Measurements from ENCODE around the gene ZNF622. TPM values are rescaled to one million over a fixed set of nuclear protein-coding genes. Genes with fewer than 3 reads are reported as not detected.
A peak's percentile ranks its signal among the peaks of the same experiment; 100 is the strongest.
"Not testable (repeated sequence)": the region's sequence is repeated elsewhere in the genome, so short reads cannot be mapped to it uniquely, and the experiment has no call there.

ZNF622 gene
- total and polyA plus RNA-seq, 2 donors (not counting 3 experiments of a cell fraction or from before 2014, with no cell fraction given): 10.0 to 26.6 TPM

DNA sequence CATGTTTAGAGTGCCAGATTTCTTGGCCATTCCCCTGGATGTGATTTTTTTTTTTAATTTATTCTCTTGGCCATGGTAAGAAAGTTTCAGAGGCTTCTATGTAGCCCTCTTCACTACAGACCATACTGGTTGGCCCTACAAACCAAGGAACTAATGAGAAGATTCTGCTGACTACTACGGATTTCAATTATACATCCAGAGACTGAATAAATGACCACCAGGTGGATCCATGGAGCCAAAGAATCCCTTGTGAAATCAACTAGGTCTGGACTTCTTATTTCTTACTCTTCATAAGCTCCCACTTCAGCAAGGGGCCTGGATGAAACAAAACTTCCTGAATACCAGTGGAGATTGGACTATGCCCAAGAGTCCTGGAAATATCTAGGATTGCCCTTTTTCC is 27.6 kb downstream of the ZNF622 start:
- Histone ChIP-seq H3K27ac (ENCODE audit: insufficient read depth, low read depth, low read length) (no peak overlapping the region), H3K4me2 (ENCODE audit: insufficient read depth, low read length) (no peak overlapping the region), H4K20me1 (replicated peaks; ENCODE audit: control insufficient read depth, extremely low read depth, insufficient read depth, low read length) (no peaks in the 10 kb centered on the region), H3K4me1 (ENCODE audit: control insufficient read depth, extremely low read depth, insufficient read depth, low read length) (no peaks in the 10 kb centered on the region), H3K79me2 (ENCODE audit: control insufficient read depth, insufficient read depth, low read length) (no peaks in the 10 kb centered on the region), H3K27me3 (ENCODE audit: control insufficient read depth in 2 of 2, insufficient read depth in 2 of 2, low read length in 2 of 2) (peaks cover 0 to 7% of the 10 kb centered on the region in 2 experiments), H3K9me3 (replicated peaks; ENCODE audit: control insufficient read depth, insufficient read depth, low read length) (no peaks in the 10 kb centered on the region), H3K9ac (replicated peaks; ENCODE audit: extremely low read depth, insufficient read depth, low read length) (no peak overlapping the region), H3K36me3 (ENCODE audit: control insufficient read depth in 2 of 2, extremely low read depth in 1 of 2, insufficient read depth in 2 of 2, low read length in 2 of 2) (no peaks in the 10 kb centered on the region), H2AFZ (ENCODE audit: low read depth, low read length) (no peak overlapping the region), H3K4me3 (replicated peaks in 1 of 3; ENCODE audit: insufficient read depth in 1 of 3, low read depth in 1 of 3, low read length in 3 of 3) (no peak overlapping the region), H3K9me1 (replicated peaks; ENCODE audit: control insufficient read depth, extremely low read depth, insufficient read depth, low read length) (no peaks in the 10 kb centered on the region)
- no TSS peak for BruUV-seq (replicated peaks)
- CTCF ChIA-PET: interaction anchor here (0.6 to 2.0 kb wide), 10 partner anchors 9 to 1877 kb away, joined by 3 to 13 read pairs (median 4); no protein-coding TSS in a partner anchor
- intact Hi-C loops (cut with micrococcal nuclease) (no loop called here), dilution Hi-C loops (cut with MboI; ENCODE audit: extremely low pct_ligation_motif_present, low sequenced_read_pairs) (no loop called here)
- FAIRE-seq: no peak
- DNase-seq (ENCODE audit: low read depth, low spot score): peak; percentile 11
- TF ChIP-seq JUN (IDR thresholded peaks at IDR 0.05; ENCODE audit: borderline replicate concordance, insufficient read depth, insufficient read length, low read depth) (no peak), POLR2AphosphoS5 (IDR thresholded peaks at IDR 0.05; ENCODE audit: insufficient read depth, low read depth, low read length) (no peak), FOS (IDR thresholded peaks at IDR 0.05; ENCODE audit: borderline replicate concordance, insufficient read depth, low read length) (no peak), MYC (IDR thresholded peaks at IDR 0.05; ENCODE audit: low read depth, low read length) (no peak), EZH2 (IDR thresholded peaks at IDR 0.05; ENCODE audit: borderline replicate concordance, low read depth, low read length, severe bottlenecking) (no peak)
- POLR2A ChIA-PET: no interaction called here

GRCh38 chr5:16436065-16436682 is 29.4 kb downstream of the ZNF622 start:
- H3K79me2 ChIP-seq (ENCODE audit: control insufficient read depth, insufficient read depth, low read length); FAIRE-seq; DNase-seq (ENCODE audit: low read depth, low spot score); BruUV-seq (replicated peaks); H3K4me3 ChIP-seq (replicated peaks in 1 of 3; ENCODE audit: insufficient read depth in 1 of 3, low read depth in 1 of 3, low read length in 3 of 3); H3K4me1 ChIP-seq (ENCODE audit: control insufficient read depth, extremely low read depth, insufficient read depth, low read length); H3K9me3 ChIP-seq (replicated peaks; ENCODE audit: control insufficient read depth, insufficient read depth, low read length); H3K9ac ChIP-seq (replicated peaks; ENCODE audit: extremely low read depth, insufficient read depth, low read length); H3K27ac ChIP-seq (ENCODE audit: insufficient read depth, low read depth, low read length); H4K20me1 ChIP-seq (replicated peaks; ENCODE audit: control insufficient read depth, extremely low read depth, insufficient read depth, low read length); H2AFZ ChIP-seq (ENCODE audit: low read depth, low read length); H3K36me3 ChIP-seq (ENCODE audit: control insufficient read depth in 2 of 2, extremely low read depth in 1 of 2, insufficient read depth in 2 of 2, low read length in 2 of 2); POLR2A ChIA-PET; H3K4me2 ChIP-seq (ENCODE audit: insufficient read depth, low read length); intact Hi-C loops (cut with micrococcal nuclease); dilution Hi-C loops (cut with MboI; ENCODE audit: extremely low pct_ligation_motif_present, low sequenced_read_pairs); H3K9me1 ChIP-seq (replicated peaks; ENCODE audit: control insufficient read depth, extremely low read depth, insufficient read depth, low read length); CTCF ChIA-PET: not testable (repeated sequence)
- H3K27me3 ChIP-seq (ENCODE audit: control insufficient read depth in 2 of 2, insufficient read depth in 2 of 2, low read length in 2 of 2): peaks cover 0 to 10% of the 10 kb centered on the region in 2 experiments
